GM18517 (cell line): ENCODE results near the gene MYL1.

Experiments
- ATAC-seq: cut with Tn5 transposase; IDR thresholded peaks from one replicate; pipeline ENCODE4 v1.9.1; 2021; ENCODE audit warnings: mild to moderate bottlenecking, moderate library complexity; ENCODE audit not compliant: unreplicated experiment

The MYL1 gene

GRCh38 chr2:210315015-210315788 is at the start of gene MYL1:
TSS of gene MYL1 (minus strand) at chr2:210315174. CDS start at chr2:210315042, 132 bp downstream.
- ATAC-seq: no peak

GRCh38 chr2:210363876-210364275 is 48.9 kb upstream of the MYL1 start:
- no peak for ATAC-seq

- peak; percentile 52 for ATAC-seq
Observed at GRCh38 chr2:210363261-210363660, 48.3 kb upstream of the MYL1 start.

GRCh38 chr2:210360412-210360811 is 45.4 kb upstream of the MYL1 start:
- no peak for ATAC-seq

- ATAC-seq: no peak
Observed at GRCh38 chr2:210356944-210357343, 42.0 kb upstream of the MYL1 start.

- ATAC-seq: no peak
Observed at GRCh38 chr2:210337159-210337558, 22.2 kb upstream of the MYL1 start.

- no peak for ATAC-seq
Observed at GRCh38 chr2:210324906-210325305, 9.9 kb upstream of the MYL1 start.

- no peak for ATAC-seq
Observed at GRCh38 chr2:210324458-210324857, 9.5 kb upstream of the MYL1 start.

GRCh38 chr2:210323003-210323402 is 8.0 kb upstream of the MYL1 start:
- ATAC-seq: no peak

GRCh38 chr2:210318891-210319290 is 3.9 kb upstream of the MYL1 start:
- no peak for ATAC-seq

- ATAC-seq: no peak
Observed at GRCh38 chr2:210318486-210318885, 3.5 kb upstream of the MYL1 start.

- no peak for ATAC-seq
Observed at GRCh38 chr2:210310550-210310949, 4.4 kb downstream of the MYL1 start.

- ATAC-seq: no peak
Observed at GRCh38 chr2:210309548-210310233, 5.3 kb downstream of the MYL1 start.

- ATAC-seq: no peak
Observed at GRCh38 chr2:210303498-210303897, 11.5 kb downstream of the MYL1 start.

GRCh38 chr2:210302326-210302725 is 12.6 kb downstream of the MYL1 start:
- ATAC-seq: no peak

GRCh38 chr2:210299866-210300373 is 15.1 kb downstream of the MYL1 start:
- no peak for ATAC-seq

GRCh38 chr2:210288408-210288807 is 26.6 kb downstream of the MYL1 start:
- no peak for ATAC-seq

- ATAC-seq: no peak
Observed at GRCh38 chr2:210287301-210287700, 27.7 kb downstream of the MYL1 start.

GRCh38 chr2:210286123-210286680 is 28.8 kb downstream of the MYL1 start:
- no peak for ATAC-seq

- no peak for ATAC-seq
Observed at GRCh38 chr2:210277133-210277532, 37.8 kb downstream of the MYL1 start.

- no peak for ATAC-seq
Observed at GRCh38 chr2:210271300-210271699, 43.7 kb downstream of the MYL1 start.

GRCh38 chr2:210269148-210269547 is 45.8 kb downstream of the MYL1 start:
- ATAC-seq: no peak
